Gastroesophageal sphincter (tissue), 3 donors: ENCODE measurements around the gene UBE2G2.

Experiments used
- CTCF ChIP-seq, 4 experiments: fragments of 200-600 bp in 2 of 4; fragments of 450-650 bp in 2 of 4; sonication (generic) in 1 of 4; IDR thresholded peaks; one replicate each; pipeline ENCODE4 v1.5.1; 2017 to 2019; ENCODE audit warnings: antibody characterized with exemption in 4 of 4, mild to moderate bottlenecking in 2 of 4, moderate library complexity in 2 of 4
- EP300 ChIP-seq: sonication (generic); formaldehyde crosslinking; IDR thresholded peaks from one replicate; pipeline ENCODE4 v1.6.1; 2017; ENCODE audit warnings: antibody characterized with exemption, mild to moderate bottlenecking
- POLR2A ChIP-seq, 2 donors: fragments of 450-650 bp; IDR thresholded peaks; one replicate each; pipeline ENCODE4 v1.6.1; 2017; ENCODE audit warnings: antibody characterized with exemption in 2 of 2, mild to moderate bottlenecking in 2 of 2, moderate library complexity in 1 of 2

GRCh38 chr21:44833663-44834062, 32.0 kb upstream of the UBE2G2 start:
- TF ChIP-seq CTCF (IDR thresholded peaks at IDR 0.05) (no peak), EP300 (no peak), POLR2A (IDR thresholded peaks at IDR 0.05) (no peak)
